WTC11 (cell line): ENCODE results near the gene MAPK14. TPM values are rescaled to one million over a fixed set of nuclear protein-coding genes. Genes with fewer than 3 reads are reported as not detected.

Source experiments
- ATAC-seq: fragments of 200-7000 bp; cut with Tn5 transposase; 2 replicates; pipeline ENCODE4 v1.10.0; 2021; ENCODE audit warnings: mild to moderate bottlenecking, moderate library complexity
- CTCF ChIA-PET: fragments of 300-600 bp; sonication (Branson Sonifier 250); formaldehyde crosslinking; loops from one replicate; lab custom pipeline; 2021; ENCODE audit warnings: antibody characterized with exemption; lab: Charles Lee
- POLR2A ChIA-PET: fragments of 350-600 bp; sonication (Branson Sonifier 250); formaldehyde crosslinking; loops from one replicate; lab custom pipeline; 2021; ENCODE audit warnings: antibody characterized with exemption; lab: Charles Lee
- DNase-seq: peaks from one replicate; pipeline ENCODE4 v3.0.0; 2021; ENCODE audit warnings: low spot score
- H3K27ac Mint-ChIP-seq: 2 replicates; pipeline ENCODE4 v1.8.0; 2021; ENCODE audit warnings: mixed read lengths
- H3K27me3 Mint-ChIP-seq: 2 replicates; pipeline ENCODE4 v1.8.0; 2021; ENCODE audit warnings: low read depth, mild to moderate bottlenecking, moderate library complexity, mixed read lengths
- H3K36me3 Mint-ChIP-seq: 2 replicates; pipeline ENCODE4 v1.8.0; 2021; ENCODE audit warnings: mixed read lengths
- H3K4me1 Mint-ChIP-seq: 2 replicates; pipeline ENCODE4 v1.8.0; 2022; ENCODE audit warnings: mixed read lengths
- H3K4me3 Mint-ChIP-seq: 2 replicates; pipeline ENCODE4 v1.8.0; 2021; ENCODE audit warnings: mild to moderate bottlenecking, moderate library complexity, mixed read lengths
- H3K9me3 Mint-ChIP-seq: 2 replicates; pipeline ENCODE4 v1.8.0; 2021; ENCODE audit warnings: mixed read lengths
- AR ChIP-seq: fragments of 250-450 bp; sonication (Bioruptor Pico); IDR thresholded peaks from 2 replicates; pipeline ENCODE4 v1.9.0; 2021; ENCODE audit warnings: mild to moderate bottlenecking
- ATF1 ChIP-seq: sonication (generic); formaldehyde crosslinking; IDR thresholded peaks from 2 replicates; pipeline ENCODE4 v1.8.1; 2023; ENCODE audit warnings: mild to moderate bottlenecking, moderate library complexity, missing genetic modification reagents
- ATF3 ChIP-seq: sonication (generic); formaldehyde crosslinking; conservative IDR thresholded peaks from 2 replicates; pipeline ENCODE4 v1.8.1; 2022; ENCODE audit warnings: mild to moderate bottlenecking, missing genetic modification reagents
- CBFB ChIP-seq: sonication (generic); formaldehyde crosslinking; IDR thresholded peaks from 2 replicates; pipeline ENCODE4 v1.8.1; 2022; ENCODE audit warnings: mild to moderate bottlenecking, low read depth, missing genetic modification reagents
- CDX4 ChIP-seq: fragments of 250-450 bp; sonication (Bioruptor Pico); IDR thresholded peaks from 2 replicates; pipeline ENCODE4 v1.9.0; 2021; ENCODE audit warnings: moderate library complexity, mild to moderate bottlenecking, inconsistent platforms, borderline replicate concordance
- CREB1 ChIP-seq: sonication (generic); formaldehyde crosslinking; IDR thresholded peaks from 2 replicates; pipeline ENCODE4 v1.8.0; 2023; ENCODE audit warnings: mild to moderate bottlenecking, missing genetic modification reagents
- E2F4 ChIP-seq: sonication (generic); formaldehyde crosslinking; IDR thresholded peaks from 2 replicates; pipeline ENCODE4 v1.8.1; 2022; ENCODE audit warnings: low read depth, mild to moderate bottlenecking, moderate library complexity, missing genetic modification reagents, borderline replicate concordance
- ELF4 ChIP-seq: sonication (generic); formaldehyde crosslinking; IDR thresholded peaks from 2 replicates; pipeline ENCODE4 v1.8.1; 2022; ENCODE audit warnings: low read depth, mild to moderate bottlenecking, moderate library complexity, missing genetic modification reagents
- ERG ChIP-seq: fragments of 250-450 bp; sonication (Bioruptor Pico); IDR thresholded peaks from 2 replicates; pipeline ENCODE4 v1.8.0; 2021; ENCODE audit warnings: mild to moderate bottlenecking
- FOXP4 ChIP-seq: sonication (generic); formaldehyde crosslinking; IDR thresholded peaks from 2 replicates; pipeline ENCODE4 v1.8.0; 2022; ENCODE audit warnings: mild to moderate bottlenecking, missing genetic modification reagents
- SP1 ChIP-seq: sonication (generic); formaldehyde crosslinking; conservative IDR thresholded peaks from 2 replicates; pipeline ENCODE4 v1.8.1; 2022; ENCODE audit warnings: missing genetic modification reagents
- STAT6 ChIP-seq: sonication (generic); formaldehyde crosslinking; conservative IDR thresholded peaks from 2 replicates; pipeline ENCODE4 v1.8.1; 2023; ENCODE audit warnings: mild to moderate bottlenecking, low read depth, missing genetic modification reagents, moderate library complexity
- ZNF281 ChIP-seq: sonication (generic); formaldehyde crosslinking; IDR thresholded peaks from 2 replicates; pipeline ENCODE4 v1.8.0; 2023; ENCODE audit warnings: mild to moderate bottlenecking, missing genetic modification reagents
- ZNF532 ChIP-seq: fragments of 250-450 bp; sonication (Bioruptor Pico); IDR thresholded peaks from 2 replicates; pipeline ENCODE4 v1.9.0; 2021; ENCODE audit warnings: mild to moderate bottlenecking, borderline replicate concordance
- total RNA-seq: library from RNA; stranded (reverse); gene quantifications from 3 replicates; pipeline ENCODE4 v1.2.3, GENCODE V29; 2021

MAPK14 gene
- total RNA-seq, 1 experiment from 2014 or later: 34.0 TPM

- Mint-ChIP-seq H3K36me3 (no peaks in the 10 kb centered on the region), H3K9me3 (no peaks in the 10 kb centered on the region), H3K4me1 (0 out of 2 replicates have a peak, but pooled peaks cover 10% of the 10 kb centered on the region), H3K27me3 (no peaks in the 10 kb centered on the region), H3K4me3 (no peak overlapping the region), H3K27ac (no peak overlapping the region)
- TF ChIP-seq ATF1 (CRISPR knock-in tag) (no peak), FOXP4 (CRISPR knock-in tag) (no peak), ZNF532 (no peak), ATF3 (CRISPR knock-in tag) (no peak), SP1 (CRISPR knock-in tag) (no peak), ERG (CRISPR knock-in tag) (no peak), ELF4 (no peak), E2F4 (CRISPR knock-in tag) (no peak), STAT6 (CRISPR knock-in tag) (no peak), CBFB (CRISPR knock-in tag) (no peak), CDX4 (no peak), CREB1 (CRISPR knock-in tag) (no peak), AR (CRISPR knock-in tag) (no peak), ZNF281 (CRISPR knock-in tag) (no peak)
- POLR2A ChIA-PET: no interaction called here
- DNase-seq (no peak), ATAC-seq (no peak)
- CTCF ChIA-PET: no interaction called here
These were observed 40.4 kb downstream of the MAPK14 start for GRCh38 chr6:36068012-36068392.
